ENCODE measurements around the gene OR5P2. TPM values are rescaled to one million over a fixed set of nuclear protein-coding genes. Genes with fewer than 3 reads are reported as not detected.

Gene OR5P2
- not detected in 2 replicates for polyA plus RNA-seq (2011; rRNA removed)
- not detected in 2 replicates for polyA minus RNA-seq (2011; rRNA and poly(A)+ RNA removed)

DNA sequence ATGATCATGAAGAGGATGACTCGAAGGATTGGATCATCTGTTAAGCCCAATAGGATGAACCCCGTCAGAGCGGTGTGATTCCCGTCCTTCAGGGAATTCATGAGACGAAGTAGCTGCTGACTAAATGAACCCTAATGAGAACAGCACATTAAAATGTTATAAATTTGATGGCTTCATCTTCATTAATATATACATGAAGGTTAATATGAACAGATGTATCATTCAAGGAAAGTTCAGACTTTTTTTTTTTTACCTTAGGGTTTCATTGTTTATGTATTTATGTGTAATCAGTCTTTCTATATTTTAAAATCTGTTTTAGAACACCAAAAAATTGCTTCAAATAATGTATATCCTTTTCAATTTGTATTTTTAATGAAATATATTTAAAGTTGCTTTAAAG, at the start of gene OR5P2:
OR5P2 (minus strand) TSS at position 101 of the 400 bp plus-strand sequence; CDS start at position 101, 0 bp downstream.
- Histone ChIP-seq H3K4me3 (ENCODE audit: low read depth, low read length) (no peak within 1 kb of the TSS), H3K27ac (ENCODE audit: low read depth, low read length) (no peak within 1 kb of the TSS), H3K9me3 (ENCODE audit: control insufficient read depth, insufficient read depth, low read length) (no peaks in the 10 kb centered on the region), H3K27me3 (ENCODE audit: control insufficient read depth, insufficient read depth, low read length) (no peaks in the 10 kb centered on the region)
- CTCF ChIA-PET = no interaction called here
- DNase-seq (ENCODE audit: low read depth, low spot score) = no peak
- POLR2A ChIA-PET = no interaction called here
- no peak for TF ChIP-seq CTCF (IDR thresholded peaks at IDR 0.05; ENCODE audit: low read depth, low read length)

- no peaks in the 10 kb centered on the region for H3K27me3 ChIP-seq (ENCODE audit: control insufficient read depth, insufficient read depth, low read length)
- H3K4me3 ChIP-seq (ENCODE audit: low read depth, low read length) = no peak overlapping the region
- no peaks in the 10 kb centered on the region for H3K9me3 ChIP-seq (ENCODE audit: control insufficient read depth, insufficient read depth, low read length)
- no peak for DNase-seq (ENCODE audit: low read depth, low spot score)
- POLR2A ChIA-PET = no interaction called here
- TF ChIP-seq CTCF (IDR thresholded peaks at IDR 0.05; ENCODE audit: low read depth, low read length) = no peak
- no peak overlapping the region for H3K27ac ChIP-seq (ENCODE audit: low read depth, low read length)
- CTCF ChIA-PET = no interaction called here
These were observed 49.3 kb upstream of the OR5P2 start for GRCh38 chr11:7846003-7846402.

GRCh38 chr11:7844986-7845385, 48.2 kb upstream of the OR5P2 start:
- ChIA-PET POLR2A (no interaction called here), CTCF (no interaction called here)
- H3K9me3 ChIP-seq (ENCODE audit: control insufficient read depth, insufficient read depth, low read length) = no peaks in the 10 kb centered on the region
- no peak overlapping the region for H3K4me3 ChIP-seq (ENCODE audit: low read depth, low read length)
- H3K27me3 ChIP-seq (ENCODE audit: control insufficient read depth, insufficient read depth, low read length) = no peaks in the 10 kb centered on the region
- no peak for TF ChIP-seq CTCF (IDR thresholded peaks at IDR 0.05; ENCODE audit: low read depth, low read length)
- no peak for DNase-seq (ENCODE audit: low read depth, low spot score)
- no peak overlapping the region for H3K27ac ChIP-seq (ENCODE audit: low read depth, low read length)

- Histone ChIP-seq H3K9me3 (ENCODE audit: control insufficient read depth, insufficient read depth, low read length) (no peaks in the 10 kb centered on the region), H3K4me3 (ENCODE audit: low read depth, low read length) (no peak overlapping the region), H3K27me3 (ENCODE audit: control insufficient read depth, insufficient read depth, low read length) (no peaks in the 10 kb centered on the region), H3K27ac (ENCODE audit: low read depth, low read length) (no peak overlapping the region)
- TF ChIP-seq CTCF (IDR thresholded peaks at IDR 0.05; ENCODE audit: low read depth, low read length) = no peak
- ChIA-PET CTCF (no interaction called here), POLR2A (no interaction called here)
- no peak for DNase-seq (ENCODE audit: low read depth, low spot score)
These were observed 47.8 kb upstream of the OR5P2 start for GRCh38 chr11:7844521-7844920.

- no peaks in the 10 kb centered on the region for H3K27me3 ChIP-seq (ENCODE audit: control insufficient read depth, insufficient read depth, low read length)
- no peak overlapping the region for H3K27ac ChIP-seq (ENCODE audit: low read depth, low read length)
- H3K4me3 ChIP-seq (ENCODE audit: low read depth, low read length) = no peak overlapping the region
- H3K9me3 ChIP-seq (ENCODE audit: control insufficient read depth, insufficient read depth, low read length) = no peaks in the 10 kb centered on the region
- ChIA-PET CTCF (no interaction called here), POLR2A (no interaction called here)
- DNase-seq (ENCODE audit: low read depth, low spot score) = no peak
- no peak for TF ChIP-seq CTCF (IDR thresholded peaks at IDR 0.05; ENCODE audit: low read depth, low read length)
These were observed 43.8 kb upstream of the OR5P2 start for GRCh38 chr11:7840578-7840977.

Measured in AG04450 (cell line).